HG03039 (cell line): Measurements from ENCODE around the gene MYO1E.
A peak's percentile ranks its signal among the peaks of the same experiment; 100 is the strongest.

Source experiments
- ATAC-seq: cut with Tn5 transposase; IDR thresholded peaks from one replicate; pipeline ENCODE4 v1.9.1; 2021; ENCODE audit warnings: mild to moderate bottlenecking, moderate library complexity; ENCODE audit not compliant: unreplicated experiment

The MYO1E gene

DNA sequence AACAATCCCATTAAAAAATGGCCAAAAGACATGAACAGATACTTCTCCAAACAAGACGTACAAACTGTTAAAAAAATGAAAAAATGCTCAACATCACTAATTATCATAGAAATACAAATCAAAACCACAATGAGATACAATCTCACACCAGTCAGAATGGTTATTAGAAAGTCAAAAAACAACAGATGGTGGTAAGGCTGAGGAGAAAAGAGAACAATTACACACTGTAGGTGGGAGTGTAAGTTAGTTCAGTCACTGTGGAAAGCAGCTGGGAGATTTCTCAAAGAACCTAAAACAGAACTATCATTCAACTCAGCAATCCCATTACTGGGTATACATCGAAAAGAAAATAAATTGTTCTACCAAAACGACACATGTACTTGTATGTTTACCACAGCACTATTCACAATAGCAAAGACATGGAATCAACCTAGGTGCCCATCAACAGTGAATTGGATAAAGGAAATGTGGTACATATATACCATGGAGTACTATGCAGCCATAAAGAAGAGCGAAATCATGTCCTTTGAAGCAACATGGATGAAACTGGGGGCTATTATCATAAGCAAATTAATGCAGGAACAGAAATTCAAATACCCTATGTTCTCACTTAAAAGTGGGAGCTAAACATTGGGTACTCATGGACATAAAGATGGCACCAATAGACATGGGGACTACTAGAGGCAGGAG lies 51.5 kb downstream of the MYO1E start:
- no peak for ATAC-seq

DNA sequence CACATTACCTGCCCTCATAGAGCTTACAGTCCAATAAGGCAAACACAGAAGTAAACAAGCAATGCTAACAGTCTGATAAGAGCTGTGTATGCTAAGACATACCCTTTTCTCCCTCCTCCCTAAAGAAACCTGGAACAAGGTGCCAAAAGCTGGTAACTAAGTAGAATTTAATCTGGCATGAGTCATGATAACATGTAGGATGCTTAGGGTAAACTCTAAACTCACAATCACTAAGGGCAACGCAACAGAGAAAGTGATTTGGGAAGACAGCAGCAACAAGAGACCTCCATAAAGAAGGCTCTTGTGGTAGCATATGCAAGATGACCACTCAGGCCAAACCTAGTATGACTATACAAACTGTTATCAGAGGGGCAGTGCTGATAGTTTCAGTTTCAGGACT lies 55.5 kb downstream of the MYO1E start:
- no peak for ATAC-seq

- no peak for ATAC-seq
Observed at GRCh38 chr15:59315914-59316451, 56.7 kb downstream of the MYO1E start.

DNA sequence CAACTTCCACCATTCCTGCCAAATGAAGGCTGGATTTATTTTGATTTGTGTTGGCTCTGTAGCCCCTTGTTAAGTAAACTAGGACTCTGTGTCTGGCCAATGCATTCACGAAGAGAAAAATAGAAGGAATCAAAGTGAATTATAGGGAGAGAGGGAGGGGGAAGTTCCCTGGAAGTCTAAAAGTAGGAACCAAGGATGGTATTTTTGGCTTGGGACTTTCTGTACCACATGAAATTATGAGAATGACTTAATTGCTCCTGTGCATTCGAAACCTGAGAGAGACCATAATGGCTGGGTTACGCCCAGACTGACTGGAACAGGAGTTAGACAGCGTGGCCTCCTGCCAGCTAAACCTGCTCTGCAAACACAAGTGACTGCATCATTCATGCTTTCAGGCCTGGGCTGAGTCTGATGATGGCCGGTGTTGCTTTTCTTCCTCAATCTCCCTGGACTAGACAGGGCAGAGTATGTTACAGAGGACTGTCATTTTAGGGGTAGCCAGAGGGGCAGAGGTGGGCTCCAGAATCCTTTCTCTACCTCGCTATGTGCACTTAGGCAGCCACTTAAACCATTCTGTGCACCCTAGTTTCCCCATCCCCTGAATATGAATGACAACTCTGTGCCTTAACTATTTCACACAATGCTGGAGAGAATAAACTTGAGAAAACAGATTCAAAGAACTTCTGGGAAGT lies 58.9 kb downstream of the MYO1E start:
- peak; percentile 57 for ATAC-seq

DNA sequence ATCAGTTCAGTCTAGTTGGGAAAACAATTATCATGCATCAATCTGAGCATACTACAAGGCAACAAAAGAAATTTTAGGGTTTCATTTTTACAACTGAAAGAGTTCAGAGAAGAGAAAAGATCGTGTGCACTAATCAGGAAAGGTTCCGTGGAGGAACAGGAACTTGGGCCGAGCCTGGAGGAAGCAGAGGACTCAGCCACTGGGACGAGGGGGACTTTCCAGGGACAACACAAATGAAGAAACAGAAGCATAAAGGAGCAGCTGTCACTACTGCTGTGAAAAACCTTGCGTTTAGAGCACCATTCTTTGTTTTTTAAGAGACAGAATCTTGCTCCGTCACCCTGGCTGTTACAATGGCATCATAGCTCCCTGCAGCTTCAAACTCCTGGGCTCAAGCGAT lies 60.5 kb downstream of the MYO1E start:
- ATAC-seq: no peak

DNA sequence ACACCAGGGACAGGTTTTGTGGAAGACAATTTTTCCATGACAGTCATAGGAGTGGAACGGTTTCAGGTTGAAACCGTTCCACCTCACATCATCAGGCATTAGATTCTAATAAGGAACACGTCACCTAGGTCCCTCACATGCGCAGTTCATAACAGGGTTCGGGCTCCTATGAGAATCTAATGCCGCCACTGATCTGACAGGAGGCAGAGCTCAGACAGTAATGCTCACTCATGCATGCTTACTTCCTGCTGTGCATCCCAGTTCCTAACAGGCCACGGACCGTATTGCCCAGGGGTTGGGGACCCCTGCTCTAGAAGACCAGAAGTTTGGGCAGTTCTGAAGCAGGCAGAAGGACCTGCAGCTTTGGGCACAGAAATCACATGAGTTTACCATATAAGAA lies 61.5 kb downstream of the MYO1E start:
- ATAC-seq: no peak

DNA sequence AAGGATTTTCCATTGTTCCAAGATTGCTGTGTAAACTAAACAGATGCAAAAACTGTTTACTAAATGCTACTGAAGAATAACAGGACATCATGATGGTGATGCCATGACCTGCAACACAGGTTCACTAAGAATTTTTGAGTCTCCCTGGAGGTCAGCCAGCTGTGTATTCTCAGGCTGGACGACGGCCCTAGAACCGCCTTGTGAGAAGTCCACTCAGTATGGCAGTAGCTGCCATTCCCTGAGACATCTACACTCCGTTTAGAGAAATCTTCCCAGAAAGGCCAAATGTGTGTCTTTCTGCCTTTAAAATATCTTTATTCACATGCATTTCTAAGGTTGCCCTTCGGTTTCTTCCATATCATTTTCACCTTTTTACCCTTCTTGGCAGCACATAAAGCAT lies 63.3 kb downstream of the MYO1E start:
- no peak for ATAC-seq

GRCh38 chr15:59307165-59307537 lies 65.5 kb downstream of the MYO1E start:
- ATAC-seq: no peak

GRCh38 chr15:59306520-59307164 lies 66.0 kb downstream of the MYO1E start:
- ATAC-seq: no peak

DNA sequence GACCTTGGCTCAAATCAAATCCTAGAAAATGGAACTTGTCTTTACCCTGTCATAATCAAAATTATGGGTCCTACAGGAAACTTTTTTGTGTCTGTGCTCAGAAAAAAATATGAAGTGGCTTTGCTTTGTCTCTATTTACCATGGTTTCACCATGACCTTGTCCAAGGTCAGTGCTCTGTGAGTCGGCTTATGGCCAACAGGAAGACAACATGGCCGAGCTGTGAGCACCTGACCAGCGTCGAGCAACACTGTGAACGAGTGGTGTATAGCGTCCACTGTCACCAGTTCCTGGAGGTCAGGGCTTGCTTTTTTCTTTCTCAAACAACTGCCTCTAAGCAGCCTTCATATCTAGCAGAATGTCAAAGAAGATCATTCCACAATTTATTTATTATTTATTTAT lies 67.9 kb downstream of the MYO1E start:
- no peak for ATAC-seq

DNA sequence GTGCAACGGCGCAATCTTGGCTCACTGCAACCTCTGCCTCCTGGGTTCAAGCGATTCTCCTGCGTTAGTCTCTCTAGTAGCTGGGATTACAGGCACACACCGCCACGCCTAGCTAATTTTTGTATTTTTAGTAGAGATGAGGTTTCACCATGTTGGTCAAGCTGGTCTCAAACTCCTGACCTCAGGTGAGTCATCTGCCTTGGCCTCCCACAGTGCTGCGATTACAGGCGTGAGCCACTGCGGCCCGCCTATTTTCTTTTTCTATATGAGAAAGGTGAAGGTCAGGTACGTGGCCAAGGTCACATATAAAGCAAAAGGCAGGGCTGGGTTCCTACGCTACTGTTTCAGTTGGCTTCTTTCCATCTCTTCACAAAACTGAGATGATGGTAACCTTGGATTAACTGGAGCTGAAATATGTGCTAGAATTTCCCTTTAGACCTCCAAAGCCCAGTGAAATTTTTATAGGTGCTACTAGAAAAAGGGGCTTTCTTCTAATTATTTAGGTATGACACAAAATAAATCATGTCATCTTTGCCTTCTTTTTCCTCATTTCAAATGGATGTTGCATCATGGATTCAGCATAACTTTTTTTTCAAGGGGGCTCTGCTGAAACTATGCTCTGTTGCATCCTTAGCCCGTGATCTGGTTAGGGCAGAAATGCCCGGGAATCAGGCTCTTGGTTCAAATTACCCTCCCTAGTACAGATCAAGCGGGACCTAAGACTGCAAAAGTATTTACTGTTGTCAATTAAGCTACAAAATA lies 68.5 kb downstream of the MYO1E start:
- ATAC-seq: no peak

GRCh38 chr15:59303633-59304032 lies 69.0 kb downstream of the MYO1E start:
- no peak for ATAC-seq

DNA sequence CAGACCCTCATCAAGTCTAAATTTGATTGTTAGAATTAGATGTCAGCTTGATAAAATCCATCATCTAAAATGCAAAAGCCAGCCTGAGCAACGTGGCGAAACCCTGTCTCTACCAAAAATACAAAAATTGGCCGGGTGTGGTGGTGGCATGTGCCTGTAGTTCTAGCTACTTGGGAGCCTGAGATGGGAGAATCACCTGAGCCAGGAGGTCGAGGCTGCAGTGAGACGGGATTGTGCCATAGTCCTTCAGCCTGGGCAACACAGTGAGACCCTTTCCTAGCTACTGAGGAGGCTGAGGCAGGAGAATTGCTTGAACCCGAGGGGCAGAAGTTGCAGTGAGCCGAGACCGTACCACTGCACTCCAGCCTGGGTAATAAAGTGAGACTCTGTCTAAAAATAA lies 69.5 kb downstream of the MYO1E start:
- ATAC-seq: no peak

- ATAC-seq: no peak
Observed at GRCh38 chr15:59301527-59301926, 71.1 kb downstream of the MYO1E start.

GRCh38 chr15:59300618-59301139 lies 72.0 kb downstream of the MYO1E start:
- no peak for ATAC-seq

DNA sequence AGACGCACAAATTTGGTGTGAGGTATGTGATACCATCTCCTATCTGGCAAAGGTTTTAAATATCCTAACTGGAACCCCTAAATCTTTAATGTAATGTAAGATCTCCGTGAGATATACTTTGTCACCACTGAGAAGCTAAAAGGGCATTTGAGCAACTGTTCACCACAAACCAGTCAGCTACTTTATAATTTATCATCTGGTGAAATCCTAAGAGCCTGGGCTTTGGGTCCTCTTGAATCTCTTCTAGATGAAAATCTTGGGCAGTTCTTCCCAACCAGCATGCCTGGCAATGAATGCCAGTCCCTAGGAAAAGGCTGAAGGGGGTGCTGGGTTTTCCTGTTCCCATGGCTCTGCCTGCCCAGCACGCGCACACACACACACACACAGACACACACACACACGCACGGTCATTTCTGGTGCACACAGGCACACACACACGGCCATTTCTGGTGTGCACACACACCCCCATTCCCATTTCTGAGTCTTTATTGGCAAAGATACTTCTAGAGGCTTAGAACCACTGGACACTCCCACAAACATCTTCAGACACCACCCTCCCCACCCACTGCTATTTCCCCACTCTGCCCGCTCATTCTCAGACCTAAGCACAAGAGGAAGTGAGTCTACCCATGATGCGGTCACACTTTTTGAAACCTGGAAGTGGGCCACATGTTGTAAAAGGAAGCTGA lies 72.6 kb downstream of the MYO1E start:
- ATAC-seq: peak; percentile 43

DNA sequence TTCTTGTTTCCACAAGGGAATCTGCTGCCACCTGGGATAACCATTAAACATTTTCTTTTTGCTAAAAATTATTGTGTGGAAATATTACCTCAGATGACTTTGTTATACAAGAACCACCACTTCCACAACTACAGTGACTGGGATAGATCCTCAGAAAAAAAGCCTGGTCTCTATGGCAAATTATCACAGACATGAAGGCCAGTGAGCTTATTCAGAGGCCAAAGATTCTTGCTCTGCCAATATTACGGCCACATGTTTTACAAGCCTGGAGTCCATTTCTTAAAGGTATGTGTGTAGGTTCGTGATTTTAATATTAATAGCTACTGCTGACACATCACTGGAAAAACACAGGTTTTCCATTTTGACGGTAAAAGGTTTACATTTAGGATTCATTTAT lies 73.8 kb downstream of the MYO1E start:
- ATAC-seq: no peak

- ATAC-seq: peak; percentile 50
Observed at GRCh38 chr15:59298225-59298853, 74.3 kb downstream of the MYO1E start.

DNA sequence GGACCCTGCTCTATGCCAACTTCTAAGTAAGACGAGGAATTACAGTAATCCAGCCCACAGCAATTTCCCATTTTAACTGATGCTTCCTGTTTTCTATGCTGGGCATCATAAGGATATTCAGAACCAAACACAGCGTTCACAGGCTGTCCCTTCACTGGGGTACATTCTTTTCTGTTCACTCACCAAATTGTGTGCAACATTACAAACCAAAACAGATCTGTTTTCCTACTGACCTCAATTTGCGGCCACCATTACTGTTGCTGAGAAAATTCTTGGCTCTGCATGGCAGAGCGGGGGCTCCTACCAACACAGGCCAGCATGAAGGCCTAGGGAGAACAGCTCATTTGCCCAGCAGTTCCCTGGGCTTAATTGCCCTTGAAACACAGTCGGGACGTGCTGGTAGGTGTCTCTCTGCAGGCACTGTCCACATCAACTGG lies 76.5 kb downstream of the MYO1E start:
- no peak for ATAC-seq
